IMR-90 (cell line): ENCODE results near the gene PARK7. TPM values are rescaled to one million over a fixed set of nuclear protein-coding genes. Genes with fewer than 3 reads are reported as not detected.

Experiments used
- ATAC-seq: fragments of 200-7000 bp; cut with Tn5 transposase; 2 replicates; pipeline ENCODE4 v1.9.1; 2020; ENCODE audit warnings: low read depth, mild to moderate bottlenecking, moderate library complexity
- BruUV-seq: library from RNA; stranded (reverse); fragments of 400-500 nt; replicated peaks from 2 replicates; lab custom pipeline; 2021; lab: Mats Ljungman, UMichigan
- CTCF ChIA-PET: fragments of 300-600 bp; formaldehyde crosslinking; extraction: SDS; loops from one replicate; lab custom pipeline; 2021; ENCODE audit warnings: antibody characterized with exemption; lab: Yijun Ruan, JAX
- POLR2A ChIA-PET: fragments of 300-600 bp; sonication (Branson Sonifier 250); formaldehyde crosslinking; loops from one replicate; lab custom pipeline; 2022; ENCODE audit warnings: antibody characterized with exemption; ENCODE audit not compliant: unreplicated experiment; lab: Charles Lee
- DNase-seq: peaks from one replicate; pipeline ENCODE4 v3.0.0; 2013
- H2AFZ ChIP-seq: replicated peaks from 2 replicates; pipeline ENCODE3; 2013; ENCODE audit warnings: low read length, mild to moderate bottlenecking; ENCODE audit not compliant: poor library complexity
- H2AK5ac ChIP-seq: 2 replicates; pipeline ENCODE4 v1.6.1; 2013; ENCODE audit warnings: low read depth, low read length, inconsistent platforms
- H2AK9ac ChIP-seq: replicated peaks from 2 replicates; pipeline ENCODE3; 2013; ENCODE audit warnings: mild to moderate bottlenecking, low read depth, low read length, moderate library complexity; ENCODE audit not compliant: poor library complexity
- H2BK120ac ChIP-seq: 2 replicates; pipeline ENCODE4 v1.6.1; 2013; ENCODE audit warnings: low read depth, low read length, inconsistent platforms
- H2BK15ac ChIP-seq: 3 replicates; pipeline ENCODE4 v1.6.1; 2013; ENCODE audit warnings: low read depth, low read length, inconsistent platforms
- H2BK20ac ChIP-seq: 2 replicates; pipeline ENCODE4 v1.6.1; 2013; ENCODE audit warnings: low read depth, mild to moderate bottlenecking, inconsistent platforms, low read length, moderate library complexity
- H2BK5ac ChIP-seq: 2 replicates; pipeline ENCODE4 v1.6.1; 2013; ENCODE audit warnings: mild to moderate bottlenecking, low read depth, low read length, inconsistent platforms; ENCODE audit not compliant: poor library complexity, severe bottlenecking
- H3K14ac ChIP-seq: replicated peaks from 2 replicates; pipeline ENCODE4 v1.6.1; 2013; ENCODE audit warnings: low read depth, low read length, inconsistent platforms
- H3K18ac ChIP-seq: 2 replicates; pipeline ENCODE4 v1.6.1; 2013; ENCODE audit warnings: low read depth, low read length, control low read depth
- H3K23ac ChIP-seq: 2 replicates; pipeline ENCODE4 v1.6.1; 2013; ENCODE audit warnings: low read depth, low read length, inconsistent platforms
- H3K27ac ChIP-seq: 2 replicates; pipeline ENCODE4 v1.5.1; 2013; ENCODE audit warnings: mild to moderate bottlenecking, control low read depth, low read length; ENCODE audit not compliant: insufficient read depth
- H3K27me3 ChIP-seq: 2 replicates; pipeline ENCODE4 v1.6.1; 2013; ENCODE audit warnings: low read length; ENCODE audit not compliant: control insufficient read depth, insufficient read depth
- H3K36me3 ChIP-seq: 2 replicates; pipeline ENCODE4 v1.6.1; 2013; ENCODE audit warnings: low read length, mixed read lengths; ENCODE audit not compliant: control insufficient read depth, insufficient read depth
- H3K4ac ChIP-seq: 2 replicates; pipeline ENCODE4 v1.6.1; 2013; ENCODE audit warnings: low read depth, low read length, inconsistent platforms
- H3K4me1 ChIP-seq: 2 replicates; pipeline ENCODE4 v1.6.1; 2013; ENCODE audit warnings: low read length, mixed read lengths; ENCODE audit not compliant: control insufficient read depth, insufficient read depth
- H3K4me2 ChIP-seq: 2 replicates; pipeline ENCODE4 v1.6.1; 2013; ENCODE audit warnings: low read depth, mild to moderate bottlenecking, control low read depth, low read length, moderate library complexity
- H3K4me3 ChIP-seq: 2 replicates; pipeline ENCODE4 v1.5.1; 2013; ENCODE audit warnings: low read depth, mild to moderate bottlenecking, control low read depth, low read length, moderate library complexity; ENCODE audit not compliant: insufficient read depth
- H3K56ac ChIP-seq: 2 replicates; pipeline ENCODE4 v1.6.1; 2013; ENCODE audit warnings: low read length, inconsistent platforms; ENCODE audit not compliant: insufficient read depth; ENCODE audit errors: extremely low read depth
- H3K79me1 ChIP-seq, 2 experiments: 2 replicates each; pipeline ENCODE4 v1.6.1; 2013; ENCODE audit warnings: low read length in 2 of 2, inconsistent platforms in 1 of 2, low read depth in 1 of 2
- H3K9ac ChIP-seq: 2 replicates; pipeline ENCODE4 v1.6.1; 2013; ENCODE audit warnings: low read depth, low read length, control low read depth
- H3K9me1 ChIP-seq: 2 replicates; pipeline ENCODE4 v1.6.1; 2013; ENCODE audit warnings: low read length, inconsistent platforms; ENCODE audit not compliant: insufficient read depth
- H3K9me3 ChIP-seq: 2 replicates; pipeline ENCODE4 v1.6.1; 2013; ENCODE audit warnings: low read length; ENCODE audit not compliant: control insufficient read depth, insufficient read depth
- H4K20me1 ChIP-seq: 2 replicates; pipeline ENCODE4 v1.6.1; 2013; ENCODE audit warnings: low read length, inconsistent platforms; ENCODE audit not compliant: insufficient read depth
- H4K5ac ChIP-seq: 2 replicates; pipeline ENCODE4 v1.6.1; 2013; ENCODE audit warnings: mild to moderate bottlenecking, low read depth, low read length, control low read depth
- H4K8ac ChIP-seq, 2 experiments: 2 replicates each; pipeline ENCODE4 v1.6.1; 2013; ENCODE audit warnings: low read depth in 2 of 2, low read length in 2 of 2, control low read depth in 1 of 2, inconsistent platforms in 1 of 2
- H4K91ac ChIP-seq: 2 replicates; pipeline ENCODE4 v1.6.1; 2013; ENCODE audit warnings: low read depth, low read length, inconsistent platforms; ENCODE audit not compliant: insufficient read depth
- CEBPB ChIP-seq: IDR thresholded peaks from 2 replicates; pipeline ENCODE4 v1.6.1; 2012; ENCODE audit warnings: low read depth, low read length, improper control_type of control experiment
- ELK1 ChIP-seq: fragments of 150-350 bp; IDR thresholded peaks from 2 replicates; pipeline ENCODE4 v1.6.1; 2016; ENCODE audit warnings: low read depth, mild to moderate bottlenecking, low read length, moderate library complexity, borderline replicate concordance
- FOS ChIP-seq: fragments of 150-350 bp; IDR thresholded peaks from 2 replicates; pipeline ENCODE4 v1.6.1; 2016; ENCODE audit warnings: low read depth, low read length
- NFE2L2 ChIP-seq: fragments of 150-350 bp; IDR thresholded peaks from 2 replicates; pipeline ENCODE4 v1.6.1; 2016; ENCODE audit warnings: low read depth, mild to moderate bottlenecking, low read length
- POLR2A ChIP-seq: IDR thresholded peaks from 2 replicates; pipeline ENCODE4 v1.6.1; 2012; ENCODE audit warnings: mild to moderate bottlenecking, low read depth, low read length
- WGBS, 2 experiments: methylation state at CpG; one replicate each; pipeline versions ENCODE4 v1.1.5 to v1.1.7; 2013; ENCODE audit warnings: missing lambda C conversion rate in 2 of 2; ENCODE audit not compliant: insufficient read length in 1 of 2; ENCODE audit errors: extremely low coverage in 2 of 2; 5-methylcytosine and 5-hydroxymethylcytosine counted together
- dilution Hi-C: fragments of 300-500 bp; cut with HindIII; formaldehyde crosslinking; loops from one replicate; pipeline ENCODE4 v1.14.3; 2018; ENCODE audit warnings: low sequenced_read_pairs; ENCODE audit not compliant: unreplicated experiment
- in situ Hi-C: fragments of 300-500 bp; cut with MboI; formaldehyde crosslinking; loops from 3 replicates; pipeline ENCODE4 v1.14.3; 2019; ENCODE audit warnings: low sequenced_read_pairs, inconsistent platforms, mixed read lengths
- intact Hi-C: fragments of 100-400 bp; cut with micrococcal nuclease; formaldehyde crosslinking; loops from 2 replicates; pipeline ENCODE4 v1.10.0; 2022
- polyA plus RNA-seq, 3 experiments: library from polyadenylated mRNA; depleted of rRNA; stranded (reverse); fragments of >200 nt; gene quantifications; 2 replicates each; pipeline ENCODE4 v1.2.3, GENCODE V29; 2012; ENCODE audit warnings: low replicate concordance in 1 of 3
- total RNA-seq: library from RNA; depleted of rRNA; stranded (reverse); fragments of >200 nt; gene quantifications from 2 replicates; pipeline ENCODE4 v1.2.3, GENCODE V29; 2012

PARK7 gene
- total and polyA plus RNA-seq, 2 of the 4 experiments (the other 2 are of a cell fraction), result 207 to 357 TPM

GRCh38 chr1:8017495-8018197, 56.1 kb downstream of the PARK7 start:
- in situ Hi-C loops, result loop anchor here (5.0 kb wide), 2 partner anchors 40 to 295 kb away; no protein-coding TSS in a partner anchor
- POLR2A ChIA-PET, result interaction anchor here (0.5 kb wide), 1 partner anchor 55 kb away, joined by 5 read pairs; no protein-coding TSS in a partner anchor

More at GRCh38 chr1:8017495-8018197, 56.1 kb downstream of the PARK7 start:
- H2AK9ac ChIP-seq, result no peak overlapping the region
- dilution Hi-C loops, result loop anchor here (25.0 kb wide), 1 partner anchor 295 kb away; the partner anchor contains the start of gene SLC45A1
- CTCF ChIA-PET, result interaction anchor here (1.0 to 6.7 kb wide), 4 partner anchors 35 to 297 kb away, joined by 3 to 21 read pairs (median 6); no protein-coding TSS in a partner anchor
- H3K79me1 ChIP-seq, result peaks cover 23 to 82% of the 10 kb centered on the region in 2 experiments; a peak in 3 of 4 replicates
- no peak overlapping the region for H3K14ac ChIP-seq
- H4K8ac ChIP-seq, result no peak overlapping the region
- no peak overlapping the region for H3K27ac ChIP-seq
- H3K9me3 ChIP-seq, result no peaks in the 10 kb centered on the region
- H3K56ac ChIP-seq, result no peak overlapping the region
- H2BK20ac ChIP-seq, result no peak overlapping the region
- H4K20me1 ChIP-seq, result peaks cover 94% of the 10 kb centered on the region
- no peak overlapping the region for H3K23ac ChIP-seq
- no peak overlapping the region for H2BK120ac ChIP-seq
- no peak overlapping the region for H3K4me3 ChIP-seq
- H2BK15ac ChIP-seq, result no peak overlapping the region
- TF ChIP-seq CEBPB (peak; percentile 75), POLR2A (peak; percentile 84), FOS (no peak), NFE2L2 (no peak), ELK1 (no peak)
- H4K5ac ChIP-seq, result no peak overlapping the region
- ATAC-seq, result no peak
- H2BK5ac ChIP-seq, result peak overlapping the region; percentile 40
- H3K4ac ChIP-seq, result no peak overlapping the region
- H3K4me1 ChIP-seq, result peaks cover 19% of the 10 kb centered on the region
- DNase-seq, result no peak
- no peak overlapping the region for H4K91ac ChIP-seq
- H3K9me1 ChIP-seq, result peaks cover 9% of the 10 kb centered on the region; the same call in 1 of the 2 replicates
- no CpG with 5 or more reads among the region's 5 CpGs for WGBS, 2 experiments
- H3K36me3 ChIP-seq, result peaks cover 25% of the 10 kb centered on the region
- no TSS peak for BruUV-seq
- H3K9ac ChIP-seq, result no peak overlapping the region
- H3K4me2 ChIP-seq, result peak overlapping the region; percentile 2; the same call in 1 of the 2 replicates
- H3K18ac ChIP-seq, result no peak overlapping the region
- no peak overlapping the region for H2AFZ ChIP-seq
- intact Hi-C loops, result no loop called here
- H2AK5ac ChIP-seq, result no peak overlapping the region
- H3K27me3 ChIP-seq, result no peaks in the 10 kb centered on the region
